Activated CD4-positive, CD25-positive, alpha-beta regulatory T cell treated with anti-CD3 and anti-CD28 coated beads, Interleukin-2, amount 50 U/mL, for 24 hours (primary cell): ENCODE results near the gene LRRN3.

Source experiments
- ATAC-seq, 2 donors: fragments of 150-1000 bp; cut with Tn5 transposase; one replicate each; pipeline ENCODE4 v1.10.0; 2021; ENCODE audit warnings: mild to moderate bottlenecking in 1 of 2, moderate library complexity in 1 of 2

Gene LRRN3

GRCh38 chr7:111172564-111173257 lies 81.8 kb downstream of the LRRN3 start:
- no peak for ATAC-seq

GRCh38 chr7:111173528-111173927 lies 82.6 kb downstream of the LRRN3 start:
- ATAC-seq: no peak

DNA sequence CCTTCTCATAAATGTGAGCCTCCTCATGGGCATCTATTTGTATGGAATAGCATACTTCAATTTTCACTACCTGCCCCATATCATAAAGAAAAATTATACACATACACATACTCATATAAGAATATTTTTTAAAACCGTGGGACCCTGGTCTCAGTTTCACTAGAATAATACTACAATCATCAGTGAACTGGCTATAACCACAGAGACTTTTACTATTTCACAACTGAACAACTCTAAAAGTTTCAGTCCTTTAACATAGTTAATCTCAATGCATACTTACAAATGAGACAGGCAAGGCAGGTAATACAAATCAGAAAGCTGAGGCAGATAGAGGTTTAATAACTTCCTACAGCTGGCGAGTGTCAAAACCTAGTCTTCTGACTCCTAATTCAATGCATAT lies 83.1 kb downstream of the LRRN3 start:
- ATAC-seq: no peak

GRCh38 chr7:111174510-111174909 lies 83.6 kb downstream of the LRRN3 start:
- ATAC-seq: no peak
